HEK293T (cell line): ENCODE results near the gene NPC1.

Experiments used
- ARNT ChIP-seq: fragments of 450-650 bp; IDR thresholded peaks from 2 replicates; pipeline ENCODE4 v1.6.1; 2017; ENCODE audit warnings: mild to moderate bottlenecking
- BHLHE40 ChIP-seq: fragments of 450-650 bp; IDR thresholded peaks from 2 replicates; pipeline ENCODE4 v1.6.1; 2016; ENCODE audit warnings: mild to moderate bottlenecking, moderate library complexity, borderline replicate concordance
- NFRKB ChIP-seq: fragments of 450-650 bp; IDR thresholded peaks from 2 replicates; pipeline ENCODE4 v1.6.1; 2016; ENCODE audit warnings: mild to moderate bottlenecking, moderate library complexity
- SP1 ChIP-seq: fragments of 450-650 bp; IDR thresholded peaks from 2 replicates; pipeline ENCODE4 v1.6.1; 2017
- SUZ12 ChIP-seq: fragments of 450-650 bp; IDR thresholded peaks from 2 replicates; pipeline ENCODE4 v1.6.1; 2016; ENCODE audit warnings: mild to moderate bottlenecking
- TF ChIP-seq, protein P1 (sequence below): fragments of 450-650 bp; IDR thresholded peaks from 2 replicates; pipeline ENCODE4 v1.6.1; 2016

DNA sequence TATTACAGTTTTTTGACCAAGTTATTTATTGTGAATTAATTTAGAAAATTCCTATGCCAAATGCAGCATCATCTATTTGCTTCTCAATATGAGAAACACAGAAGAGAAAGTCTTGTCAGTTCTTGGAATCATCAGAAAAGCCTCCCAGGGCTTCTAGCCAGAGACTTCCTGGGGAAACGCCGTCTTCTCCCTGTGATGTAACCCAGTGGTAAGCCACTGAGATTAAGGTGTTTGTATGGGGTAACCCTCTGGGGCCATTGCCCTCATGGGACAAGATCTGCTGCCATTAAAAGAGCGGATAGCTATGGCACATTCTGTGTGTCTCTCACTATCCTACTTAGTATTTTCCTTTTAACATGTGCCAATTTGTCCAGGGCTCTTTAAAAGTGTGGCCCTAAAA lies 48.4 kb upstream of the NPC1 start:
- no peak for TF ChIP-seq BHLHE40
- no peak for TF ChIP-seq SP1
- TF ChIP-seq, protein P1, sequence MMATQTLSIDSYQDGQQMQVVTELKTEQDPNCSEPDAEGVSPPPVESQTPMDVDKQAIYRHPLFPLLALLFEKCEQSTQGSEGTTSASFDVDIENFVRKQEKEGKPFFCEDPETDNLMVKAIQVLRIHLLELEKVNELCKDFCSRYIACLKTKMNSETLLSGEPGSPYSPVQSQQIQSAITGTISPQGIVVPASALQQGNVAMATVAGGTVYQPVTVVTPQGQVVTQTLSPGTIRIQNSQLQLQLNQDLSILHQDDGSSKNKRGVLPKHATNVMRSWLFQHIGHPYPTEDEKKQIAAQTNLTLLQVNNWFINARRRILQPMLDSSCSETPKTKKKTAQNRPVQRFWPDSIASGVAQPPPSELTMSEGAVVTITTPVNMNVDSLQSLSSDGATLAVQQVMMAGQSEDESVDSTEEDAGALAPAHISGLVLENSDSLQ = no peak
- TF ChIP-seq ARNT = no peak
- no peak for TF ChIP-seq NFRKB
- TF ChIP-seq SUZ12 = no peak
